Glutamatergic neuron (in vitro differentiated cells): ENCODE data around the gene RAPGEF5. TPM values are rescaled to one million over a fixed set of nuclear protein-coding genes. Genes with fewer than 3 reads are reported as not detected.

Experiments
- DNase-seq: peaks from one replicate; pipeline ENCODE4 v3.0.0; 2022
- H3K27ac Mint-ChIP-seq: one replicate; pipeline ENCODE4 v1.8.0; 2020; ENCODE audit warnings: mild to moderate bottlenecking, mixed read lengths, inconsistent platforms; ENCODE audit not compliant: unreplicated experiment
- H3K27me3 Mint-ChIP-seq: one replicate; pipeline ENCODE4 v1.8.0; 2020; ENCODE audit warnings: mild to moderate bottlenecking, moderate library complexity, mixed read lengths, inconsistent platforms; ENCODE audit not compliant: unreplicated experiment
- H3K36me3 Mint-ChIP-seq: one replicate; pipeline ENCODE4 v1.8.0; 2020; ENCODE audit warnings: mild to moderate bottlenecking, mixed read lengths, inconsistent platforms; ENCODE audit not compliant: unreplicated experiment
- H3K4me1 Mint-ChIP-seq: one replicate; pipeline ENCODE4 v1.8.0; 2020; ENCODE audit warnings: mild to moderate bottlenecking, low read depth, mixed read lengths, inconsistent platforms; ENCODE audit not compliant: unreplicated experiment
- H3K4me3 Mint-ChIP-seq: one replicate; pipeline ENCODE4 v1.8.0; 2020; ENCODE audit warnings: mild to moderate bottlenecking, mixed read lengths, inconsistent platforms; ENCODE audit not compliant: unreplicated experiment
- H3K9me3 Mint-ChIP-seq: one replicate; pipeline ENCODE4 v1.8.0; 2020; ENCODE audit warnings: mild to moderate bottlenecking, moderate library complexity, mixed read lengths, inconsistent platforms; ENCODE audit not compliant: unreplicated experiment
- total RNA-seq: library from RNA; stranded (reverse); fragmentation: NEBNext Ultra II Directional; extraction: Animal tissue kit (Norgen Biotek cat#: 25700); gene quantifications from one replicate; pipeline ENCODE4 v1.2.1, GENCODE V29; 2021; ENCODE audit not compliant: unreplicated experiment
- TF ChIP-seq, protein P1 (sequence below): fragments of 200-600 bp; sonication (generic); IDR thresholded peaks from one replicate; pipeline ENCODE4 v1.5.0; 2021; ENCODE audit not compliant: partially characterized antibody, unreplicated experiment

RAPGEF5 gene
- total RNA-seq, 1 donor from 2014 or later, result 169 TPM

GRCh38 chr7:22141355-22141754 lies 215.6 kb downstream of the RAPGEF5 start:
- H3K27me3 Mint-ChIP-seq, result peaks cover 6% of the 10 kb centered on the region
- no peak overlapping the region for H3K27ac Mint-ChIP-seq
- TF ChIP-seq, protein P1, sequence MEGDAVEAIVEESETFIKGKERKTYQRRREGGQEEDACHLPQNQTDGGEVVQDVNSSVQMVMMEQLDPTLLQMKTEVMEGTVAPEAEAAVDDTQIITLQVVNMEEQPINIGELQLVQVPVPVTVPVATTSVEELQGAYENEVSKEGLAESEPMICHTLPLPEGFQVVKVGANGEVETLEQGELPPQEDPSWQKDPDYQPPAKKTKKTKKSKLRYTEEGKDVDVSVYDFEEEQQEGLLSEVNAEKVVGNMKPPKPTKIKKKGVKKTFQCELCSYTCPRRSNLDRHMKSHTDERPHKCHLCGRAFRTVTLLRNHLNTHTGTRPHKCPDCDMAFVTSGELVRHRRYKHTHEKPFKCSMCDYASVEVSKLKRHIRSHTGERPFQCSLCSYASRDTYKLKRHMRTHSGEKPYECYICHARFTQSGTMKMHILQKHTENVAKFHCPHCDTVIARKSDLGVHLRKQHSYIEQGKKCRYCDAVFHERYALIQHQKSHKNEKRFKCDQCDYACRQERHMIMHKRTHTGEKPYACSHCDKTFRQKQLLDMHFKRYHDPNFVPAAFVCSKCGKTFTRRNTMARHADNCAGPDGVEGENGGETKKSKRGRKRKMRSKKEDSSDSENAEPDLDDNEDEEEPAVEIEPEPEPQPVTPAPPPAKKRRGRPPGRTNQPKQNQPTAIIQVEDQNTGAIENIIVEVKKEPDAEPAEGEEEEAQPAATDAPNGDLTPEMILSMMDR, result no peak
- H3K4me1 Mint-ChIP-seq, result peaks cover 26% of the 10 kb centered on the region
- no peak overlapping the region for H3K4me3 Mint-ChIP-seq
- DNase-seq, result no peak
- peaks cover 4% of the 10 kb centered on the region for H3K36me3 Mint-ChIP-seq
- peaks cover 4% of the 10 kb centered on the region for H3K9me3 Mint-ChIP-seq

DNA sequence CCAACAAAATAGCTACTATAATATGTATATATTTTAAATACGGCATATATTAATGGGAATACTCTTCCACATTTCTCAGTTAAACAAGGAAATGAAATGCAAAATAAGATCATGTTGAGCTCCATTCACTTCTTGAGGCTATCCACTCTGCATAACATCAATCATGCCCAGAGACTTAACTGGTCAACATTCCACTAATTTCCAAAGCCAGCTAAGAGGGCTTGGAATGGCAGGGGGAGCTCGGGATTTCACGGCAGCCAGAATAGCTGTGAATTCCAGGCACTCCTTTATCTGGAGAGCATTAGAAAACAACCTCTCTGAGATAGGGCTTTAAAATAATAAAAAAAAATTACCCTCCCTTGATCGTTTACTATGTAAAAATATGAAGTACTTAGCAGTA lies 216.4 kb downstream of the RAPGEF5 start:
- DNase-seq, result no peak
- Mint-ChIP-seq H3K9me3 (peaks cover 4% of the 10 kb centered on the region), H3K4me1 (peaks cover 26% of the 10 kb centered on the region), H3K27ac (no peak overlapping the region), H3K27me3 (peaks cover 6% of the 10 kb centered on the region), H3K4me3 (no peak overlapping the region), H3K36me3 (peaks cover 4% of the 10 kb centered on the region)
- TF ChIP-seq, protein P1, result no peak

DNA sequence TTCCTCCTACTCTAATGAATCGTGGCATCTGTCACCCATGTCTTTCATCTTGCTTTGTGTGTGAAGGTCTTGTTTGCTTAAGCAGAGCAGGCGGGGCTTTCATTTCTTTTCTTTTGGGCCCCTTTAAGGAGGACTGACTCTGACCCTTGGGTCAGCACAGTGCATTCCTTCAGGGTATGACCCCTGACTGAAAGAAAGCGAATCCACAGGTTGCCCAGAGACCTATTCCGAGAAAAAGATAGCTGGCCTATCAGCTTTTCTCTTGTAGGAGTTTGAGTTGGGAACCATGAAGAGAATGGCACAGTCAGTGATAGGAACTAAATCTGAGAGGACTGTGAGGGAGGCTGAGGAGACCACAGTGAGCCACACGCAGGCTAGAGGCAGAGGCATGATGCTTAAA lies 218.1 kb downstream of the RAPGEF5 start:
- Mint-ChIP-seq H3K4me1 (peaks cover 26% of the 10 kb centered on the region), H3K27ac (peak overlapping the region; percentile 19), H3K36me3 (peaks cover 4% of the 10 kb centered on the region), H3K27me3 (peaks cover 6% of the 10 kb centered on the region), H3K4me3 (peak overlapping the region; percentile 20), H3K9me3 (peaks cover 4% of the 10 kb centered on the region)
- DNase-seq, result no peak
- TF ChIP-seq, protein P1, result no peak

DNA sequence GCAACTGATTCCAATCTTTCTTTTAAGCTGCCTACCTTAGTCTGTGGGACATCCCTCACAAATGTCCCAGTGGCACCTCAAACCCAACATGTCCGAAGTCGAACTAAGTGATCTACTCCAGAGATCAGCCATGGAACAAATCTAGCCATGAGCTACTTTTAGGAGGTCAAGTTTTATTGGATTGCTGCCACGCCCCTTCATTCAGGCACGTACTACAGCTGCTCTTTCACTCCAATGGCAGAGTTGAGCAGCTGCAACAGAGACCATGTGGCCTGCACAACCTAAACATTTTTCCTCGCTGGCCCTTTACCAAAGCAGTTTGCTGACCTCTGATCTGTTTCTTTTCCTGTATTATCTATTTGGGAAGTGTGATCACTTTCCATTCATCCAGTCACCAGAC lies 218.8 kb downstream of the RAPGEF5 start:
- Mint-ChIP-seq H3K27me3 (peaks cover 3% of the 10 kb centered on the region), H3K4me1 (peaks cover 19% of the 10 kb centered on the region), H3K9me3 (peaks cover 2% of the 10 kb centered on the region), H3K36me3 (peaks cover 4% of the 10 kb centered on the region), H3K4me3 (no peak overlapping the region), H3K27ac (peak overlapping the region; percentile 55)
- TF ChIP-seq, protein P1, result no peak
- DNase-seq, result no peak

DNA sequence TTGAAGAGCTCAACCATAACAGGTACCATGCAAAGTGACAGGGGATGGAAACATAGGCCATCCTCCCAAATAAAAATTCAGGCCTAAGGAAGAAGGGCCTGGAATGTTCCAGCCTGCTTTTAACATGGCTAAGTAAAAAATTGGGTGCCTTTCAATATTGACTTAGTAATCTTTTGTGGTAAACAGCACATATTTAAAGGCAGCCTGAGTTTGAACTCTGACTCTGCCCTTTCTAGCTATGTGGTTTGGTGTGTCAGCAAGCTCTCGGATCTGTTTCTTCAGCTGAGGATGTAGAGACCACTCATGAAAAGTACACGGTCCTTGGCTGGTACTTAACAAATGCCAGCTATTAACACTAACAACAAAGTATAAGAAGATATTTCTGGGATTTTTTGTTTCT lies 219.5 kb downstream of the RAPGEF5 start:
- Mint-ChIP-seq H3K4me3 (no peak overlapping the region), H3K4me1 (peaks cover 13% of the 10 kb centered on the region), H3K36me3 (peaks cover 4% of the 10 kb centered on the region), H3K27me3 (peaks cover 3% of the 10 kb centered on the region), H3K9me3 (peaks cover 2% of the 10 kb centered on the region), H3K27ac (no peak overlapping the region)
- TF ChIP-seq, protein P1, result no peak
- no peak for DNase-seq
